Activated CD4-positive, alpha-beta T cell treated with anti-CD3 and anti-CD28 coated beads, Interleukin-2, amount 10 ng/mL, durations not matched to agents 24 days and 14 days (primary cell): Measurements from ENCODE around the gene DGUOK. TPM values are rescaled to one million over a fixed set of nuclear protein-coding genes. Genes with fewer than 3 reads are reported as not detected.

Experiments used
- DNase-seq: peaks from one replicate; pipeline ENCODE4 v3.0.0; 2022
- H3K27ac Mint-ChIP-seq: one replicate; pipeline ENCODE4 v1.8.0; 2022; ENCODE audit warnings: mild to moderate bottlenecking, mixed read lengths
- H3K27me3 Mint-ChIP-seq: one replicate; pipeline ENCODE4 v1.8.0; 2022; ENCODE audit warnings: mixed read lengths
- H3K36me3 Mint-ChIP-seq: one replicate; pipeline ENCODE4 v1.8.0; 2022; ENCODE audit warnings: low read depth, mild to moderate bottlenecking, mixed read lengths
- H3K4me1 Mint-ChIP-seq: one replicate; pipeline ENCODE4 v1.8.0; 2021; ENCODE audit warnings: mixed read lengths
- H3K4me3 Mint-ChIP-seq: one replicate; pipeline ENCODE4 v1.8.0; 2022; ENCODE audit warnings: mild to moderate bottlenecking, moderate library complexity, mixed read lengths
- H3K9me3 Mint-ChIP-seq: one replicate; pipeline ENCODE4 v1.8.0; 2021; ENCODE audit warnings: mixed read lengths
- intact Hi-C: fragments of 100-400 bp; cut with micrococcal nuclease; formaldehyde crosslinking; loops from one replicate; pipeline ENCODE4 v1.15.1; 2023
- total RNA-seq: library from RNA; stranded (reverse); gene quantifications from 2 replicates; pipeline ENCODE4 v1.2.3, GENCODE V29; 2022

The DGUOK gene
- total RNA-seq, 1 donor from 2014 or later: 94.9 TPM

GRCh38 chr2:73921581-73921980 is 5.1 kb upstream of the DGUOK start:
- Mint-ChIP-seq H3K27ac (no peak overlapping the region), H3K4me1 (peaks cover 15% of the 10 kb centered on the region), H3K27me3 (no peaks in the 10 kb centered on the region), H3K36me3 (peaks cover under 1% of the 10 kb centered on the region), H3K9me3 (peaks cover 3% of the 10 kb centered on the region), H3K4me3 (no peak overlapping the region)
- DNase-seq: no peak
- intact Hi-C loops: no loop called here

GRCh38 chr2:73922681-73923080 is 4.0 kb upstream of the DGUOK start:
- peaks cover 6% of the 10 kb centered on the region for H3K36me3 Mint-ChIP-seq
- peaks cover 3% of the 10 kb centered on the region for H3K9me3 Mint-ChIP-seq
- H3K27me3 Mint-ChIP-seq: no peaks in the 10 kb centered on the region
- DNase-seq: no peak
- peaks cover 17% of the 10 kb centered on the region for H3K4me1 Mint-ChIP-seq
- intact Hi-C loops: no loop called here
- no peak overlapping the region for H3K27ac Mint-ChIP-seq
- no peak overlapping the region for H3K4me3 Mint-ChIP-seq

GRCh38 chr2:73925033-73925704 is 1.5 kb upstream of the DGUOK start:
- intact Hi-C loops: loop anchor here (5.0 kb wide), 1 partner anchor 272 kb away; the partner anchor contains the start of gene MTHFD2
- Mint-ChIP-seq H3K27me3 (no peaks in the 10 kb centered on the region), H3K36me3 (peaks cover 23% of the 10 kb centered on the region), H3K4me3 (no peak overlapping the region), H3K9me3 (peaks cover 3% of the 10 kb centered on the region), H3K4me1 (peaks cover 42% of the 10 kb centered on the region), H3K27ac (no peak overlapping the region)
- no peak for DNase-seq

- peaks cover 45% of the 10 kb centered on the region for H3K4me1 Mint-ChIP-seq
- intact Hi-C loops: loop anchor here (1.0 to 5.0 kb wide), 8 partner anchors 19 to 271 kb away; partner anchors contain the start of genes MTHFD2 and TPRKB
- DNase-seq: no peak
- peaks cover 26% of the 10 kb centered on the region for H3K36me3 Mint-ChIP-seq
- peak overlapping the region; percentile 93 for H3K4me3 Mint-ChIP-seq
- no peaks in the 10 kb centered on the region for H3K27me3 Mint-ChIP-seq
- H3K9me3 Mint-ChIP-seq: peaks cover 3% of the 10 kb centered on the region
- H3K27ac Mint-ChIP-seq: peak overlapping the region; percentile 86
Observed at GRCh38 chr2:73925853-73926492, 707 bp upstream of the DGUOK start.

GRCh38 chr2:73927344-73927743 is 664 bp downstream of the DGUOK start:
- H3K27ac Mint-ChIP-seq: peak overlapping the region; percentile 96
- peak overlapping the region; percentile 93 for H3K4me3 Mint-ChIP-seq
- no peak for DNase-seq
- peaks cover 37% of the 10 kb centered on the region for H3K36me3 Mint-ChIP-seq
- intact Hi-C loops: loop anchor here (2.0 to 5.0 kb wide), 4 partner anchors 17 to 270 kb away; partner anchors contain the start of gene MTHFD2
- peaks cover 56% of the 10 kb centered on the region for H3K4me1 Mint-ChIP-seq
- H3K27me3 Mint-ChIP-seq: no peaks in the 10 kb centered on the region
- peaks cover 3% of the 10 kb centered on the region for H3K9me3 Mint-ChIP-seq

- Mint-ChIP-seq H3K27ac (peak overlapping the region; percentile 63), H3K36me3 (peaks cover 46% of the 10 kb centered on the region), H3K4me1 (peaks cover 62% of the 10 kb centered on the region)
Observed at GRCh38 chr2:73928963-73929347, 2.3 kb downstream of the DGUOK start.

GRCh38 chr2:73930386-73930785 is 3.7 kb downstream of the DGUOK start:
- Mint-ChIP-seq H3K9me3 (peaks cover 3% of the 10 kb centered on the region), H3K4me3 (no peak overlapping the region), H3K4me1 (peaks cover 63% of the 10 kb centered on the region), H3K27ac (no peak overlapping the region), H3K27me3 (no peaks in the 10 kb centered on the region), H3K36me3 (peaks cover 50% of the 10 kb centered on the region)
- no peak for DNase-seq
- intact Hi-C loops: no loop called here

More at GRCh38 chr2:73928963-73929347, 2.3 kb downstream of the DGUOK start:
- intact Hi-C loops: loop anchor here (5.0 kb wide), 1 partner anchor 268 kb away; the partner anchor contains the start of gene MTHFD2
- H3K27me3 Mint-ChIP-seq: no peaks in the 10 kb centered on the region
- peaks cover 3% of the 10 kb centered on the region for H3K9me3 Mint-ChIP-seq
- H3K4me3 Mint-ChIP-seq: peak overlapping the region; percentile 77
- no peak for DNase-seq

- H3K4me1 Mint-ChIP-seq: peaks cover 62% of the 10 kb centered on the region
- H3K27ac Mint-ChIP-seq: peak overlapping the region; percentile 95
- H3K27me3 Mint-ChIP-seq: no peaks in the 10 kb centered on the region
- no peaks in the 10 kb centered on the region for H3K9me3 Mint-ChIP-seq
- intact Hi-C loops: loop anchor here (1.0 kb wide), 2 partner anchors 46 to 80 kb away; no protein-coding TSS in a partner anchor
- H3K36me3 Mint-ChIP-seq: peaks cover 54% of the 10 kb centered on the region
- peak; percentile 72 for DNase-seq
- peak overlapping the region; percentile 73 for H3K4me3 Mint-ChIP-seq
Observed at GRCh38 chr2:73931531-73932500, 5.1 kb downstream of the DGUOK start.

GRCh38 chr2:73933194-73933593 is 6.5 kb downstream of the DGUOK start:
- intact Hi-C loops: no loop called here
- Mint-ChIP-seq H3K27me3 (no peaks in the 10 kb centered on the region), H3K27ac (no peak overlapping the region), H3K36me3 (peaks cover 59% of the 10 kb centered on the region), H3K4me3 (no peak overlapping the region), H3K4me1 (peaks cover 70% of the 10 kb centered on the region), H3K9me3 (no peaks in the 10 kb centered on the region)
- DNase-seq: no peak

GRCh38 chr2:73935641-73936040 is 9.0 kb downstream of the DGUOK start:
- Mint-ChIP-seq H3K36me3 (peaks cover 61% of the 10 kb centered on the region), H3K4me3 (no peak overlapping the region), H3K4me1 (peaks cover 62% of the 10 kb centered on the region), H3K27me3 (no peaks in the 10 kb centered on the region), H3K27ac (no peak overlapping the region), H3K9me3 (no peaks in the 10 kb centered on the region)
- intact Hi-C loops: no loop called here
- no peak for DNase-seq

GRCh38 chr2:73937103-73937885 is 10.6 kb downstream of the DGUOK start:
- intact Hi-C loops: no loop called here
- H3K27ac Mint-ChIP-seq: no peak overlapping the region

GRCh38 chr2:73937899-73938298 is 11.2 kb downstream of the DGUOK start:
- Mint-ChIP-seq H3K4me1 (peaks cover 45% of the 10 kb centered on the region), H3K36me3 (peaks cover 62% of the 10 kb centered on the region), H3K9me3 (no peaks in the 10 kb centered on the region), H3K27me3 (no peaks in the 10 kb centered on the region), H3K27ac (no peak overlapping the region), H3K4me3 (no peak overlapping the region)
- intact Hi-C loops: no loop called here
- DNase-seq: no peak

More at GRCh38 chr2:73937103-73937885, 10.6 kb downstream of the DGUOK start:
- H3K4me1 Mint-ChIP-seq: peaks cover 51% of the 10 kb centered on the region
- H3K27me3 Mint-ChIP-seq: no peaks in the 10 kb centered on the region
- peaks cover 60% of the 10 kb centered on the region for H3K36me3 Mint-ChIP-seq
- DNase-seq: no peak
- H3K4me3 Mint-ChIP-seq: no peak overlapping the region
- H3K9me3 Mint-ChIP-seq: no peaks in the 10 kb centered on the region
